ENCODE data around the gene SLC13A4. TPM values are rescaled to one million over a fixed set of nuclear protein-coding genes. Genes with fewer than 3 reads are reported as not detected.
"Not testable (repeated sequence)": the region's sequence is repeated elsewhere in the genome, so short reads cannot be mapped to it uniquely, and the experiment has no call there.

The SLC13A4 gene
- polyA plus RNA-seq, 1 experiment: 0.04 TPM

GRCh38 chr7:135644154-135644553 is 83.8 kb downstream of the SLC13A4 start:
- CTCF ChIA-PET: interaction anchor here (1.9 to 5.2 kb wide), 10 partner anchors 11 to 955 kb away, joined by 5 to 89 read pairs (median 24); partner anchors contain the start of gene STMP1
- no peak overlapping the region for H3K4me3 ChIP-seq (ENCODE audit: low read depth, low read length)
- TF ChIP-seq, protein P1, sequence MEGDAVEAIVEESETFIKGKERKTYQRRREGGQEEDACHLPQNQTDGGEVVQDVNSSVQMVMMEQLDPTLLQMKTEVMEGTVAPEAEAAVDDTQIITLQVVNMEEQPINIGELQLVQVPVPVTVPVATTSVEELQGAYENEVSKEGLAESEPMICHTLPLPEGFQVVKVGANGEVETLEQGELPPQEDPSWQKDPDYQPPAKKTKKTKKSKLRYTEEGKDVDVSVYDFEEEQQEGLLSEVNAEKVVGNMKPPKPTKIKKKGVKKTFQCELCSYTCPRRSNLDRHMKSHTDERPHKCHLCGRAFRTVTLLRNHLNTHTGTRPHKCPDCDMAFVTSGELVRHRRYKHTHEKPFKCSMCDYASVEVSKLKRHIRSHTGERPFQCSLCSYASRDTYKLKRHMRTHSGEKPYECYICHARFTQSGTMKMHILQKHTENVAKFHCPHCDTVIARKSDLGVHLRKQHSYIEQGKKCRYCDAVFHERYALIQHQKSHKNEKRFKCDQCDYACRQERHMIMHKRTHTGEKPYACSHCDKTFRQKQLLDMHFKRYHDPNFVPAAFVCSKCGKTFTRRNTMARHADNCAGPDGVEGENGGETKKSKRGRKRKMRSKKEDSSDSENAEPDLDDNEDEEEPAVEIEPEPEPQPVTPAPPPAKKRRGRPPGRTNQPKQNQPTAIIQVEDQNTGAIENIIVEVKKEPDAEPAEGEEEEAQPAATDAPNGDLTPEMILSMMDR (IDR thresholded peaks at IDR 0.05; ENCODE audit: insufficient read depth, low read depth, low read length): no peak
- no peak for DNase-seq (ENCODE audit: low read depth)
- H3K36me3 ChIP-seq (ENCODE audit: control insufficient read depth, insufficient read depth, low read length): 0 out of 2 replicates have a peak, but pooled peaks cover 1% of the 10 kb centered on the region
- POLR2A ChIA-PET: no interaction called here
- no peaks in the 10 kb centered on the region for H3K27me3 ChIP-seq (ENCODE audit: control insufficient read depth, insufficient read depth, low read length)

DNA sequence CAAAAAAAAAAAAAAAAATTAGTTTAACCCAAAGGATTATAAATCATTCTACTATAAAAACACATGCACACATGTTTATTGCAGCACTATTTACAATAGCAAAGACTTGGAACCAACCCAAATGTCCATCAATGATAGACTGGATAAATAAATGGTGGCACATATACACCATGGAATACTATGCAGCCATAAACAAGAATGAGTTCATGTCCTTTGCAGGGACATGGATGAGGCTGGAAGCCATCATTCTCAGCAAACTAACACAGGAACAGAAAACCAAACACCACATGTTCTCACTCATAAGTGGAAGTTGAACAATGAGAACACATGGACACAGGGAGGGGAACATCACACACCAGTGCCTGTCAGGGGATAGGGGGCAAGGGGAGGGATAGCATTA is 88.3 kb downstream of the SLC13A4 start:
- H3K4me3 ChIP-seq (ENCODE audit: low read depth, low read length); H3K36me3 ChIP-seq (ENCODE audit: control insufficient read depth, insufficient read depth, low read length); POLR2A ChIA-PET; H3K27me3 ChIP-seq (ENCODE audit: control insufficient read depth, insufficient read depth, low read length); DNase-seq (ENCODE audit: low read depth); CTCF ChIA-PET: not testable (repeated sequence)

DNA sequence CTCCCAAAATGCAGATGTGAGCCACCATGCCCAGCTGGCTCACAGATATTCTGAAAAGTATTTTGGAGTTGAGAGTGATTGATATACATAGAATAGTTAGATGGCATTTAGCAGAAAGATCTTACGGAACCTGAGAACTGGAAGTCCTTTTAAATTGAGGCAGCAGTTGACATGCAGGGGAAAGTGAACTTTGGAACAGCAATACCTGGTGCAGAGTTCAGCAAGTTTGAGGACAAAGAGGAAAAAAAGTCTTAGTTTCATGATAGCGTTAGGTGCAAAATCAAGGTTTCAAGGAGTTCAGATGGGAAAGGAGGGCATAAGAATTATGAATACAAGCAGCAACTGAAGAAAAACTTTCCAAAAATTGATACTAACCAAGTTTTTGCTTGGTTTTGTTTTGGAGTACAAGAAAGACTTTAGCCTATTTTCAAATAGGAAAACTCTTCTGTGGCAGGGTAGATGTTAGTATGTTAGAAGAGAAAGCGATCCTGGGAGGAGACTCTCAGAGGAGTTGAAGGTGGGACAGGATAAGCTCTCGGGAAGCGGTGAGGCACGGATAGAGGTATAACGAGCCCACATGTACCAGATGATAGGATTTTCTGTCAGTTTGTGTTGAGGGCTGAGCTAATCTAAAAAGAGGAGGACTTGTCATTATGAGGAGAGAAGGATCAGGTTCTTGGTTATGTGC is 93.7 kb downstream of the SLC13A4 start:
- ChIA-PET POLR2A (no interaction called here), CTCF (interaction anchor here (1.1 to 2.8 kb wide), 2 partner anchors 11 to 13 kb away, joined by 6 to 25 read pairs; no protein-coding TSS in a partner anchor)
- H3K36me3 ChIP-seq (ENCODE audit: control insufficient read depth, insufficient read depth, low read length): peaks cover 3% of the 10 kb centered on the region

More for the DNA sequence above, 93.7 kb downstream of the SLC13A4 start:
- TF ChIP-seq, protein P1 (IDR thresholded peaks at IDR 0.05; ENCODE audit: insufficient read depth, low read depth, low read length): no peak
- no peak overlapping the region for H3K4me3 ChIP-seq (ENCODE audit: low read depth, low read length)
- no peak for DNase-seq (ENCODE audit: low read depth)
- no peaks in the 10 kb centered on the region for H3K27me3 ChIP-seq (ENCODE audit: control insufficient read depth, insufficient read depth, low read length)

Small RNA genes lying within 50 kb of the gene (small RNA-seq; reads per million reads assigned to genes)
- not detected for gene RNU6-1154P (ENCODE audit: insufficient read length, low read depth, low replicate concordance)

Other genes with a start within 250 kb of the SLC13A4 start
- 11.0 and 13.8 TPM in 2 replicates for gene CNOT4, start 218.1 kb downstream of the SLC13A4 start, polyA plus RNA-seq (2011; rRNA removed)
- gene NUP205, start 170.3 kb downstream of the SLC13A4 start, polyA plus RNA-seq (2011; rRNA removed): 27.2 and 38.0 TPM in 2 replicates
- 17.0 and 37.2 TPM in 2 replicates for gene STMP1, start 65.7 kb downstream of the SLC13A4 start, polyA plus RNA-seq (2011; rRNA removed)
- 2.0 and 2.1 TPM in 2 replicates for gene FAM180A, start 20.6 kb upstream of the SLC13A4 start, polyA plus RNA-seq (2011; rRNA removed)
- gene MTPN, start 249.2 kb upstream of the SLC13A4 start, polyA plus RNA-seq (2011; rRNA removed): 99.4 and 191 TPM in 2 replicates